ENCODE data around the gene BBS12. TPM values are rescaled to one million over a fixed set of nuclear protein-coding genes. Genes with fewer than 3 reads are reported as not detected.

Gene BBS12
- polyA plus RNA-seq, 1 of the 3 experiments (the other 2 are of a cell fraction) = 1.5 TPM

DNA sequence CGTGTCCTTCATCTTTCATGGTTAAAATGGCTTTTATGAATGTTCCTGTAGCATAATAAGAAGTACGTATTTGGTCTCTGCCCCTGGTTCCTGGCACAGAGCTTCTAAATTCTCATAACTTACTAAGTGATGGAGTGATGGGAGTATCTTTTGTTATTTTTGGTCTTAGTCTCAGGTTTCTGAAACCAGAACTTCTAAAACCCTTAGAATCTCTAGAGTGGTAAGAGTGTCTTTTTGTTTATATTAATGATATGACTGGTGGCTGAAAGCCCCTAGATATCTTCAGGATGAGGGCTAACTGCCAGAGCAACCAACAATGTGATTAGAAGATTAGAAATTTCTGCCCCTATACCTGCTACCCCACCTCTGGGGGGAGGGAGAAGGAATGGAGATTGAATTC is 45.8 kb upstream of the BBS12 start:
- CTCF ChIA-PET = no interaction called here
- H3K4me2 ChIP-seq = no peak overlapping the region
- no peak overlapping the region for H3K4me3 ChIP-seq (ENCODE audit: low read depth in 2 of 2, low read length in 1 of 2)

DNA sequence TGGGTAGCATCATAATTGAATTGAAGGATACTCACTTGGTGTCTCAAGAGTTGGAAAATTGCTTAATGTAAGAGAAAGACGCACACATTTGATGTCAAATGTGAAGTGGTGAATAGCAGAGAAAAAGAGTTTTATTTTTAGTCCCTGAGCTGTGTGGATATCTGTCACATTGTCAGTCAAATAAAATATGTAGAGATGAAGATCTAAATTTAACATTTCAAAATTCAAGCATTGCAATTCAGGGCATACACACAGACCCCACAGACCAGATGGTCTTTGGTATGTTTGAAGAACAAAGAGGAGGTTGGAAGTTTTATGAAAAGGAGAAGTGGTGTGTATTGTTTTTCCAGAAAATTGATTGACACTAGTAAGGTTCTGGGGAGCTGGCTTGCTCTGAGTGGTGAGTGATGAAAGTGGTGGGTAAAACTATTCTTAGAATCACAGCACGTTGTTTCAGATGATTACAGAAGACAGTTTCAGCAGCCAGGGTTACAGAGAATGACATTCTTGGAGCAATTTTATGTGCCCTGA is 44.9 kb upstream of the BBS12 start:
- TF ChIP-seq MAX (IDR thresholded peaks at IDR 0.05; ENCODE audit: low read depth) = no peak
- TF ChIP-seq, protein P1, sequence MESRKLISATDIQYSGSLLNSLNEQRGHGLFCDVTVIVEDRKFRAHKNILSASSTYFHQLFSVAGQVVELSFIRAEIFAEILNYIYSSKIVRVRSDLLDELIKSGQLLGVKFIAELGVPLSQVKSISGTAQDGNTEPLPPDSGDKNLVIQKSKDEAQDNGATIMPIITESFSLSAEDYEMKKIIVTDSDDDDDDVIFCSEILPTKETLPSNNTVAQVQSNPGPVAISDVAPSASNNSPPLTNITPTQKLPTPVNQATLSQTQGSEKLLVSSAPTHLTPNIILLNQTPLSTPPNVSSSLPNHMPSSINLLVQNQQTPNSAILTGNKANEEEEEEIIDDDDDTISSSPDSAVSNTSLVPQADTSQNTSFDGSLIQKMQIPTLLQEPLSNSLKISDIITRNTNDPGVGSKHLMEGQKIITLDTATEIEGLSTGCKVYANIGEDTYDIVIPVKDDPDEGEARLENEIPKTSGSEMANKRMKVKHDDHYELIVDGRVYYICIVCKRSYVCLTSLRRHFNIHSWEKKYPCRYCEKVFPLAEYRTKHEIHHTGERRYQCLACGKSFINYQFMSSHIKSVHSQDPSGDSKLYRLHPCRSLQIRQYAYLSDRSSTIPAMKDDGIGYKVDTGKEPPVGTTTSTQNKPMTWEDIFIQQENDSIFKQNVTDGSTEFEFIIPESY (IDR thresholded peaks at IDR 0.05; ENCODE audit: borderline replicate concordance, low read depth) = no peak
- H3K9ac ChIP-seq = no peak overlapping the region
- H3K36me3 ChIP-seq (replicated peaks in 1 of 2; ENCODE audit: control insufficient read depth in 1 of 2, insufficient read depth in 2 of 2, low read length in 1 of 2) = no peaks in the 10 kb centered on the region
- H2AFZ ChIP-seq (ENCODE audit: low read depth) = peak overlapping the region; percentile 76
- WGBS (ENCODE audit: low lambda C conversion rate) = 54% methylated on average over 2 of the region's 2 CpGs
- no peak overlapping the region for H3K27ac ChIP-seq (ENCODE audit: low read depth in 2 of 2, low read length in 1 of 2)
- H3K4me2 ChIP-seq = peak overlapping the region; percentile 59; the same call in 1 of the 2 replicates
- H3F3A ChIP-seq (replicated peaks; ENCODE audit: insufficient read depth) = peaks cover 2% of the 10 kb centered on the region
- no peaks in the 10 kb centered on the region for H3K27me3 ChIP-seq (ENCODE audit: insufficient read depth)
- no peaks in the 10 kb centered on the region for H3K9me2 ChIP-seq
- DNase-seq = no peak
- H3K79me2 ChIP-seq (ENCODE audit: insufficient read depth) = no peaks in the 10 kb centered on the region
- CTCF ChIA-PET = no interaction called here
- POLR2A ChIA-PET = no interaction called here
- no peak overlapping the region for H3K4me3 ChIP-seq (ENCODE audit: low read depth in 2 of 2, low read length in 1 of 2)
- 0 out of 4 replicates have a peak, but pooled peaks cover 0 to under 1% of the 10 kb centered on the region in 2 experiments for H3K4me1 ChIP-seq (ENCODE audit: control insufficient read depth in 1 of 2, insufficient read depth in 2 of 2, low read depth in 1 of 2, low read length in 1 of 2)
- H4K20me1 ChIP-seq (ENCODE audit: insufficient read depth) = no peaks in the 10 kb centered on the region
- no peaks in the 10 kb centered on the region for H3K9me3 ChIP-seq

More for the DNA sequence above, 45.8 kb upstream of the BBS12 start:
- Histone ChIP-seq H3K9me2 (no peaks in the 10 kb centered on the region), H3K36me3 (replicated peaks in 1 of 2; ENCODE audit: control insufficient read depth in 1 of 2, insufficient read depth in 2 of 2, low read length in 1 of 2) (no peaks in the 10 kb centered on the region), H3F3A (replicated peaks; ENCODE audit: insufficient read depth) (no peaks in the 10 kb centered on the region), H3K27me3 (ENCODE audit: insufficient read depth) (no peaks in the 10 kb centered on the region), H3K79me2 (ENCODE audit: insufficient read depth) (no peaks in the 10 kb centered on the region), H4K20me1 (ENCODE audit: insufficient read depth) (no peaks in the 10 kb centered on the region), H3K27ac (ENCODE audit: low read depth in 2 of 2, low read length in 1 of 2) (no peak overlapping the region), H2AFZ (ENCODE audit: low read depth) (no peak overlapping the region), H3K9me3 (no peaks in the 10 kb centered on the region), H3K4me1 (ENCODE audit: control insufficient read depth in 1 of 2, insufficient read depth in 2 of 2, low read depth in 1 of 2, low read length in 1 of 2) (no peaks in the 10 kb centered on the region), H3K9ac (no peak overlapping the region)
- POLR2A ChIA-PET = no interaction called here
- TF ChIP-seq POLR2AphosphoS5 (IDR thresholded peaks at IDR 0.05; ENCODE audit: low read depth, low read length) (no peak), TCF12 (IDR thresholded peaks at IDR 0.05) (no peak)
- TF ChIP-seq, protein P2, sequence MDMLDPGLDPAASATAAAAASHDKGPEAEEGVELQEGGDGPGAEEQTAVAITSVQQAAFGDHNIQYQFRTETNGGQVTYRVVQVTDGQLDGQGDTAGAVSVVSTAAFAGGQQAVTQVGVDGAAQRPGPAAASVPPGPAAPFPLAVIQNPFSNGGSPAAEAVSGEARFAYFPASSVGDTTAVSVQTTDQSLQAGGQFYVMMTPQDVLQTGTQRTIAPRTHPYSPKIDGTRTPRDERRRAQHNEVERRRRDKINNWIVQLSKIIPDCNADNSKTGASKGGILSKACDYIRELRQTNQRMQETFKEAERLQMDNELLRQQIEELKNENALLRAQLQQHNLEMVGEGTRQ (IDR thresholded peaks at IDR 0.05; ENCODE audit: borderline replicate concordance, low read depth, low read length) = no peak
- DNase-seq = no peak
- 95% methylated on average over 2 of the region's 2 CpGs for WGBS (ENCODE audit: low lambda C conversion rate)

DNA sequence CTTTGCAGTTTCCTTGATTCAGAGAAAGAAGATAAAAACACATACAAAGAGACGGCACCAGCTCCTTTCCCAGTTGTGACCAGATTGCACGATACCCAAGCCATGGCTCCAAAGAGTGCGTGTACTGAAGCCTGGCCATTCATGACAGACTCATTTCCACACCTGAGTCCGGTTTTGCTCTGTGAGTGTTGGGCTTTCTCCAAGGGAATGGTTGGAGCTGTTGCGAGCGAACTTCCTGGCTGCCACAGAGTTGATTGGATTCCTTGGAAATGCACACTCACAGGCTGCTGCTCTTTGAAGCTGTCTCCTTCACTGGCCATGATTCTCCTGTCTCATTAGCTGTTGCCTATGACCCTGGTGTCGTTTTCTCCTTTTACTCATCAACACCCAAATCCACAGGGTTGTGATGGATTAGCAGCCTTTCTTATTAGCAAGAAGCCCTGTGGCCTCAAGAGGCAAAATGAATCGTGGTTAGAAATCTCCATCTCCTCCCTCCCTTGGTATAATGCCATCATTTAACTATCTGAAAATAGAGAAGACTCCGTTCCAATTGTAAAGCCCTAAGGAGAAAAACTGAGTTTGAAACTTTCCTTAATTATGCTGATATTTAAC is 43.9 kb upstream of the BBS12 start:
- POLR2A ChIA-PET = no interaction called here
- no peaks in the 10 kb centered on the region for H4K20me1 ChIP-seq (ENCODE audit: insufficient read depth)
- CTCF ChIA-PET = interaction anchor here (0.6 kb wide), 1 partner anchor 43 kb away, joined by 3 read pairs; no protein-coding TSS in a partner anchor
- H3K9ac ChIP-seq = 0 out of 2 replicates have a peak overlapping the region, but pooled peaks have one; percentile 0
- whole genome bisulfite sequencing (ENCODE audit: low lambda C conversion rate) = 66% methylated on average over 9 of the region's 9 CpGs
- peak overlapping the region; percentile 76; the same call in 1 of the 2 replicates for H2AFZ ChIP-seq (ENCODE audit: low read depth)
- no peaks in the 10 kb centered on the region for H3K36me3 ChIP-seq (replicated peaks in 1 of 2; ENCODE audit: control insufficient read depth in 1 of 2, insufficient read depth in 2 of 2, low read length in 1 of 2)
- no peak for DNase-seq
- H3F3A ChIP-seq (replicated peaks; ENCODE audit: insufficient read depth) = peaks cover 6% of the 10 kb centered on the region
- peak overlapping the region; percentile 59 for H3K4me2 ChIP-seq
- H3K4me1 ChIP-seq (ENCODE audit: control insufficient read depth in 1 of 2, insufficient read depth in 2 of 2, low read depth in 1 of 2, low read length in 1 of 2) = peaks cover 0 to 9% of the 10 kb centered on the region in 2 experiments; a peak in 1 of 4 replicates
- H3K27ac ChIP-seq (ENCODE audit: low read depth in 2 of 2, low read length in 1 of 2) = no peak overlapping the region
- no peaks in the 10 kb centered on the region for H3K9me3 ChIP-seq
- no peaks in the 10 kb centered on the region for H3K79me2 ChIP-seq (ENCODE audit: insufficient read depth)
- H3K9me2 ChIP-seq = no peaks in the 10 kb centered on the region
- no peaks in the 10 kb centered on the region for H3K27me3 ChIP-seq (ENCODE audit: insufficient read depth)
- no peak overlapping the region for H3K4me3 ChIP-seq (ENCODE audit: low read depth in 2 of 2, low read length in 1 of 2)
- TF ChIP-seq, protein P2 (IDR thresholded peaks at IDR 0.05; ENCODE audit: borderline replicate concordance, low read depth, low read length) = no peak
- TF ChIP-seq RFX5 (IDR thresholded peaks at IDR 0.05; ENCODE audit: low read length) (no peak), SIN3A (IDR thresholded peaks at IDR 0.05; ENCODE audit: borderline replicate concordance, low read depth, low read length) (no peak), EP300 (IDR thresholded peaks at IDR 0.05; ENCODE audit: borderline replicate concordance in 1 of 2, low read depth in 1 of 2, low read length in 1 of 2) (no peak), FOSL2 (IDR thresholded peaks at IDR 0.05; ENCODE audit: borderline replicate concordance, low read depth) (no peak), MEF2A (IDR thresholded peaks at IDR 0.05; ENCODE audit: borderline replicate concordance, low read depth) (no peak), JUND (IDR thresholded peaks at IDR 0.05) (no peak), MXI1 (IDR thresholded peaks at IDR 0.05; ENCODE audit: low read depth, low read length) (no peak), NRF1 (IDR thresholded peaks at IDR 0.05; ENCODE audit: low read depth, low read length) (no peak), RXRA (IDR thresholded peaks at IDR 0.05; ENCODE audit: borderline replicate concordance, low read depth) (no peak)
- TF ChIP-seq, protein P3, sequence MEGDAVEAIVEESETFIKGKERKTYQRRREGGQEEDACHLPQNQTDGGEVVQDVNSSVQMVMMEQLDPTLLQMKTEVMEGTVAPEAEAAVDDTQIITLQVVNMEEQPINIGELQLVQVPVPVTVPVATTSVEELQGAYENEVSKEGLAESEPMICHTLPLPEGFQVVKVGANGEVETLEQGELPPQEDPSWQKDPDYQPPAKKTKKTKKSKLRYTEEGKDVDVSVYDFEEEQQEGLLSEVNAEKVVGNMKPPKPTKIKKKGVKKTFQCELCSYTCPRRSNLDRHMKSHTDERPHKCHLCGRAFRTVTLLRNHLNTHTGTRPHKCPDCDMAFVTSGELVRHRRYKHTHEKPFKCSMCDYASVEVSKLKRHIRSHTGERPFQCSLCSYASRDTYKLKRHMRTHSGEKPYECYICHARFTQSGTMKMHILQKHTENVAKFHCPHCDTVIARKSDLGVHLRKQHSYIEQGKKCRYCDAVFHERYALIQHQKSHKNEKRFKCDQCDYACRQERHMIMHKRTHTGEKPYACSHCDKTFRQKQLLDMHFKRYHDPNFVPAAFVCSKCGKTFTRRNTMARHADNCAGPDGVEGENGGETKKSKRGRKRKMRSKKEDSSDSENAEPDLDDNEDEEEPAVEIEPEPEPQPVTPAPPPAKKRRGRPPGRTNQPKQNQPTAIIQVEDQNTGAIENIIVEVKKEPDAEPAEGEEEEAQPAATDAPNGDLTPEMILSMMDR (IDR thresholded peaks at IDR 0.05) = no peak
